SKM-1 (cell line): ENCODE data around the gene DCHS1.
"Not testable (repeated sequence)": the region's sequence is repeated elsewhere in the genome, so short reads cannot be mapped to it uniquely, and the experiment has no call there.

Experiments used
- DNase-seq: peaks from one replicate; lab custom pipeline; 2025; ENCODE audit not compliant: unreplicated experiment; lab: John Stamatoyannopoulos, UW

DCHS1 gene

DNA sequence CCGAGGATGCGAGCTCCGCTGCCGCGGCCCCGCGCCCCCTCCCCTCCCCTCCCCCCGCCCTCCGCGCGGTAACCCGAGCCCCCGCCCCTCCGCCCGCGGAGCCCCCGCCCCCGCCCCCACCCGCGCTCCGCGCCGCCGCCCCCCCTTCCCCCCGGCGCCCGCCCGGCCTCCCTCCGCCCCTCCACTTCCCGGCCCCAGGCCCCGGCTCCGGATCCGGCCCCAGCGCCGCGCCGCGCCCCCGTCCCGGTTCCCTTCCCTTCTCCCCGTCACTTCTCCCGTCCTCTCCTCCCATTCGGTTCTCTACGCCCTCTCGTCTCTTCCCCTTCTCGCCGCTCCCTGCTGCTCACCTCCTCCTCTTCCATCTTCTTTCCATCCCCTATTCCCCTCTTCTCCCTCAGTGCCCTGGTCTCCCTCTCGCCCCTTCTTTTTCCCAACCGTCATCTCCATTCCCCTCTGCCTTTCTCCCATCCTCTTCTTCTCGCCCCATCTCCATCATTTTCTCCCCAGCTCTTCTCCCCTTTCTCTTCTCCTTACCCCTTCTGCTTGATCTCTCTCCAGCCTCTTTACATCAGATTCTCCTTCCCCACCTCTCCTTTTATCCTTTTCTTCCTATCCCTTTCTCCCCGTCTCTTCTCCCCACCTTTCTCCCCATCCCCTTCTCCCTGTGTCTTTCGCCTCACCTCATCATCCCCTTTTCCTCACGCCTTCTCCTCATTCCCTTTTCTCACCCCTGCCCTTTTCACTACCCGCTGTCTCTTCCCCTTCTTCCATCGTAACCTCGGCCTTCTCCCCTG is at the start of gene DCHS1:
Gene DCHS1 (minus strand): TSS at position 20 of the 794 bp plus-strand sequence. CDS start 14,196 bp downstream, outside the sequence.
- no peak for DNase-seq

DNA sequence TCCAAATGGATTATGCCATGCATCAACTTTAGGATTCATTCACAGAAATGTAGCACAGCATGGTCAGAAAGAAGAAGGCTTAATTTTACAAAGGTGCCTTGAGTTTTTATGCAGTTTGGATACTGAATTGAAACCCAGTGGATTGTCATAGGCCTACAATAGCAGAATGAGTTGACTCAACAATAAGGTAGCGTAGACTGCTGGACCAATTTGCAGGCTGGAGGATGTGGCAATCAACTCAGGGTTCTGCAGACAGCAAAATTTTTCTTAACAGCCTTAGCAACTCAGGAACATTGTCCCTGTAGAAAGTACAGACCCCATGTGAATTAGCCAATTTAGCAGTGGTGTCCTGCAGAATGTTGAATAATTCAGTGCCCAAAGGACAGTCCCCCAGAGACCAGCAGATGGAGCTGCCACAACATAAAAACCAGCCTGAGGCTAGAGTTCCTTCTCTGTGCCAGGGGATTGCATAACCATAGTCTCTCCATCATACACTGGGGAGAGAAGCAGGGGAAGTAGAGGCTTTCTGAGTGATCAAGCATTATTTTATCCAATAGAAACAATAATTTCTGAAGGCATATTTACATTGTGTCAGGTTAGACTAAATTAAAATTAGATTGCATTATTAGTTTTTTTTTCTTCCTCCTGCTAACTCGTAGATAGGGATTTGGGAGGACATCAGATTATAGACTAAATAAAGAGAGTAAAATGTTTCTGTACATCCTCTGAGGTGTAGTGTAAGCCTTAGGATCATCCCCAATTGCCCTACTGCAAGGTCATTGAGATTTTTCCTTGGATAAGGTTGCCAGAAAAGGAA is 47.8 kb upstream of the DCHS1 start:
- peak; percentile 94 for DNase-seq

- not testable (repeated sequence) for DNase-seq
Measured at GRCh38 chr11:6701955-6702354, 46.3 kb upstream of the DCHS1 start.

DNA sequence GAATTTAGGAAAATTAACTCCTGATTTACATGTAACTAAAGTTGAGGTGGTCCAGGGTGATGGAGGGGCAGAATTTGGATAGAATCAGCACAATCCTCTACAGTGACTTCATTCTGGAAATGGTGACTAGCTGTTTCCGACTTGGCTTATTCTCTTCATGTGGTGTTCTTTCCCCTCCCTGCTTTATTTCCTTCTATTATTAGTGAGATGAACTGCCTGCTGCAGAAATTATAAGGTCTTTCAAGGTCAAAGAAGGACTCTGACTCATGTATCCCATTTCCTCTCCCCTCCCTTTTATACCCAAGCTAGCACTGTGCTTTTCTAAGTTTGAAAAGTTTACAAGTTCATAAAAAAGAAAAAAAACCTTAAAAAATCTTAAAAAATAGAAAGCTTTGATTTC is 39.8 kb upstream of the DCHS1 start:
- no peak for DNase-seq

DNA sequence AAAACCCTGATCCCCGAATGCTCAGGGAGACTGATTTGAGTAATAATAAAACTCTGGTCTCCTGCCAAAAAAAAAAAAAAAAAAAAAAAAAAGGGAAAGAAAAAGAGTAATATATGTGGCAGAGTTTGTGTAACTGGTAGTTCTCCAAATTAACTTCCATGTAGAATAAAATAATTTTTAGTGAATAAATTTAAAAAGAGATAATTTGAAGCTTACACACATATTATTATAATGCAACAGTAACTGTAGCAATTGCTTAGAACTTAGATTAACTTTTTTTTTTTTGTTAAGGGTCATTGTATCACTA is 38.6 kb upstream of the DCHS1 start:
- no peak for DNase-seq

DNA sequence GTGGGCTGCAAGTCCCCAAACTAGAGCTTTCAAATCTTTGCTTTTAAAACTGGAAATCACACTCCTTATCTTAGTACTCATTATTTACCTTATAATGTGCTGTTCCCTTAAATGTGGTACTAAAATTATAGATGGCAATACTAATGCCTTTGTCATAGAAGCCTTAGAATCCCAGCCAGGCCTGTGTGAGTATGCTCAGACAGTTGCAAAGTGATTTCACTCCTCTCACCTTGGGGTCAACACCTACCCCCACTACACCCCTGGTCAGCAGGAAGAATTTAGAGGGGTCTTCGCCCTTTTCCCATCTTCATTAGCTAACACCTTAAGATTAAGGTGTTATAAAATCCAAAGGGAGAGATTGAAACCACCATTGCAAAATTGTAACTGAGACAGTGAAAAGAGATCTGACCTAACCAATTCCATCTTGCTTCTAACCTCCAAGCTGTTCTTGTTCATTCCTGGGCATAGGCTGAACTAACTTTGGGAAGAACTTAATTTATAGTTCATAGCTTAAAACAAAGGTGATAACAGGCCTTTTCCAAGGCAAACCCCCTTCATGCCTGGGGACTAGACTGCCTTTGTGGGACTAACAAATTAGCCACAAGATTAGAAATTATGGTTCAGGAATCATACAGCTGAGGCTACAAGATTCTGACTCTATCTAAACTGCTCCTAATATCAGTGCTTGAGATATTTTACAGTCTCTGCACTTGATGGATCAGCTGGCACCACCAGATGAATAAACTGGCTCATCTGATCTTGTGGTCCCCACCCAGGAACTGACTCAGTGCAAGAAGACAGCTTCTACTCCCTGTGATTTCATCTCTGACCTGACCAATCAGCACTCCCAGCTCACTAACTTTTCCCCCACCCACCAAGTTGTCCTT is 38.0 kb upstream of the DCHS1 start:
- DNase-seq: no peak

- DNase-seq: no peak
Measured at GRCh38 chr11:6692128-6692527, 36.5 kb upstream of the DCHS1 start.

DNA sequence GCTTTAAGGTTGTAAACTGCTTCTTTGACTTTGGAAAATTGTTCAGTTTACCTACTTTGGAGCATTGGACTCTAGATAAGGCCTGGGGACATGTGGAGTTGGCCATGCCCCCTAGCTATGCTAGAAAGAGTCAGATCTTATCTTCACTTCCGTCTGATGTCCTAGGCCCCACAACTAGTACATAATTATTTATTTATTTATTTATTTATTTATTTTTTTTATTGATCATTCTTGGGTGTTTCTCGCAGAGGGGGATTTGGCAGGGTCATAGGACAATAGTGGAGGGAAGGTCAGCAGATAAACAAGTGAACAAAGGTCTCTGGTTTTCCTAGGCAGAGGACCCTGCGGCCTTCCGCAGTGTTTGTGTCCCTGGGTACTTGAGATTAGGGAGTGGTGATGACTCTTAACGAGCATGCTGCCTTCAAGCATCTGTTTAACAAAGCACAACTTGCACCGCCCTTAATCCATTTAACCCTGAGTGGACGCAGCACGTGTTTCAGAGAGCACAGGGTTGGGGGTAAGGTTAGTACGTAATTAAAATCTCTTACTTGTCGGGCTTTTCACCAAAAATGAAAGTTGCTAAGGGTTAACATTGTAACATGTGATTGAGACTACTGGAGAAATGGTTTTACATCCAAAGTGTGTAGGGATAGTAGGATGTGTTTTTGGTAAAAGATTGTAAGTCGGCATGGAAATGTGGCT is 35.0 kb upstream of the DCHS1 start:
- DNase-seq: not testable (repeated sequence)

- DNase-seq: no peak
Measured at GRCh38 chr11:6687876-6688275, 32.3 kb upstream of the DCHS1 start.

- no peak for DNase-seq
Measured at GRCh38 chr11:6686006-6686405, 30.4 kb upstream of the DCHS1 start.

DNA sequence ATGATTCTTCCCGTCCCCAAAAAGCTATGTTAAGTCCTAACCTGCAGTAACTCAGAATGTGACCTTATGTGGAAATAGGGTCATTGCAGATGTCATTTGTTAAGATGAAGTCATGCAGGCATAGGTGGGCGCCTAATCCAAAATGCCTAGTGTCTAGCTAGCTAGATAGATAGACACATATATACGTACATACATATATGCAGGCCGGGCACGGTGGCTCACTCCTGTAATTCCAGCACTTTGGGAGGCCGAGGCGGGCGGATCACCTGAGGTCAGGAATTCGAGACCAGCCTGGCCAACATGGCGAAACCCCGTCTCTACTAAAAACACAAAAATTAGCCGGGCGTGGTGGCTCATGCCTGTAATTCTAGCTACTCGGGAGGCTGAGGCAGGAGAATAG is 28.5 kb upstream of the DCHS1 start:
- DNase-seq: not testable (repeated sequence)

GRCh38 chr11:6682936-6683861 is 27.6 kb upstream of the DCHS1 start, which contains the start of gene MRPL17:
Gene MRPL17 (minus strand): TSS chr11:6683340. CDS start chr11:6683296, 44 bp downstream.
- DNase-seq: peak; percentile 99

DNA sequence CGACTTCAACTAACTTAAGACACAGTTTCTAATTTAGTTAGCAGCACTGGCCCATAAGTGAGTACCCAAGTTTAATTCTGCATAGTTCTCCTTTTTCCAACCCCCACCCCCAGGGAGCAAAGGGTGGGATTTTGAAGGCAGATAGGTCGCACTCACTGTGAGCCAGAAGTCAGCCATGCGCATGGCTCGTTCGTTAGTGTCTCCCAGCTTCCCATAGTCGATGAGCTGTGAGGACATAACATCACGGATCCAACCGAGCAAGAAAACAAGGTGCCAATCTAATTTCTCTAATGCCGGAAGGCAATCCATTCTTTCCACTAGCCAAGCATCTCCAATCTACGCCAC is 27.0 kb upstream of the DCHS1 start:
- no peak for DNase-seq

DNA sequence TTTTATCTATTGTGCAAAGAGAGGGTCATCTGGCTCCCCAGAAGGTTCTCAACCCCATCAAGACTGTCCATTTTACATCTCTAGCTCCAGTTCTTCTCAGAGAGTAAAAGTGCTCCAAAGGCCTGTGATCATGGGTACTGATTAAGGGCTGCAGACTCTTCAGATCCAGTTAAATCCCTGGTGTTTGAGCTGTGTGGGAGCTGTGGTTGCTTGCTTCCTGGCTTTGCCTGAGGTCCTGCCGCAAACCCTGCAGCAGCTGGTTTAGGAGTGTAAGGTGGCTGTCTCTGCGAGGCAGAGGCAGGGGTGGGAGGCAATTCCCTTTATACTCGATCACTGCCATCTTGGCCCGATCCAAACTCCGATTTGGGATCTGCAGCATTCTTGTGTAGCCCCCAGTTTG is 26.3 kb upstream of the DCHS1 start:
- DNase-seq: no peak

GRCh38 chr11:6681505-6681904 is 25.9 kb upstream of the DCHS1 start:
- no peak for DNase-seq

DNA sequence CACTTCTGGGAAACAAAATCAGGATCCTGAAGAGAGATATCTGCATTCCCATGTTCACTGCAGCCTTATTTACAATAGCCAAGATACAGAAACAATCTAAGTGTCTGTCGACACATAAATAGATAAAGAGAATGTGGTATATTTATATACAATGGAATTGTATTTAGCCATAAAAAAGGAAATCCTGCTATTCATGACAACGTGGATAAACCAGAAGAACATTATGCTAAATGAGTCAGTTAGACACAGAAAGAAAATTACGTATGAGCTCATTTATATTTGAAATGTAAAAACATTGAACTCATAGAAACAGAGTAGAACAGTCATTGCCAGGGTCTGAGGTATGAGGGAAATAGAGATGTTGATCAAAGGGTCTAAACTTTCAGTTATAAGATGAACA is 21.4 kb upstream of the DCHS1 start:
- no peak for DNase-seq

DNA sequence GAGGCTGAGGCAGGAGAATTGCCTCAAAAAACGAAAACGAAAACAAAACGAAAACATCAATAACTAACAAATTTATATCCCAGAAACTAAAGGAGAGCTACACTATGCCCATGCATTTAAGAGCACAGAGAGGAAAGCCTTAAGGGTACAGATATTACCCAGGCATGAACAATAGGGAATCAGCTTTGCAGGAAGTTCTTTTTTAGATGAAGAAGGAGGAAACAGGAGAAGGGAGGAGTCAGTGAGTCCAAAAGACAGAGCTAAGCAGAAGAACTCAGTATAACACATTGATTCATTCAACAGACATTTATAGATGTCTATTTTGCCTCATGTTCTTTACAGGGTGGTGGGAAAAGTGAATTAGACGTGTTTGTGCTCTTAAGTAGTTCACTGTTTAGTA is 19.3 kb upstream of the DCHS1 start:
- peak; percentile 8 for DNase-seq

DNA sequence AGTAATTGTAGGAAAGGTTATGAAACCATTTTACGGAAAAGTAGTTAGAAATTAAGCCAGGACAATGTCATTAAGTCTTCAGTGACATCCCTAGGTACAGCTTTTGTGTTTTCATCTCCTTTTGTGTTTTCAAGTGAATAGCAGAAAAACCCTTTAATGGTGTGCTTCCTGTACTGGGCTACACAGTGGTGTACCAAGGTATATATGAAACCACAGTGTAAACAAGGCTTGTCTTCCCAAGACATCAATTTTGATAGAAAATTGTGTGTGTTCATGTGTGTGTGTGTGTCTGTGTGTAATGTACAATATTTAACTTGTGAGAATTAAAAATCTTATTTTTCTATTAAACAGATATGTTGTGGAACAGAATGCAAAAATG is 18.6 kb upstream of the DCHS1 start:
- DNase-seq: no peak

DNA sequence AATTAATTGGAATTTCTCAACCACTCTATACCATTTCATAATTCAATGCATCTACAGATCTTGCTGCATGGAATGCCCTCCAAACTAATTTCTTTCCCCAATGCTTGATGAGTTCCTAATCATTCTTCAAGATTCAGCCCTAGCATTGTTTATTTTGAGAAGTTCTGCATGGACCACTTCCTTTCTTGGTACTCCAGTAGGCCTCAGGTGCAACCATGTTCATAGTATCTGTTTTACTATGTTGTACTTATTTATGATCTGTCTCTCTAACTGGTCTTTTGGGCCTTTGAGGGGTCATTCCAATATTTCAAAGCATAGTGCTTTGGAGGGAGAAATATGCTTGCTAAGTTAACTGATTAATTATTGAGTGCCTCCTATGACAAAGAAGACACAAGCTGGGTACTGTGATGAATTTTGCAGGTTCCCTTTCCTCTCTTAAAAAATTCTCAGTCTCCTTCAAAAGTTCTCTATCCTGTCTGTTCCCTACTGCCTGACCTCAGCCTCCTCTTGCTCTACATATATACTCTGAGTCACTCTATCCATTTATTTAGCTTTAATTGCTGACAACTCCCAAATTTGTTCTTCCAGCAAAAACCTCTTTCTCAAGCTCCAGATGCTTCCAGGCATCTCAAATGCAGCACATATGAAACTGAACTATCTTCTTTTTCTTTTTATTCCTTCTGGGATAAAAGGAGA is 18.1 kb upstream of the DCHS1 start:
- no peak for DNase-seq
